HG03045 (cell line): ENCODE data around the gene CHD6.

Source experiments
- ATAC-seq: cut with Tn5 transposase; IDR thresholded peaks from one replicate; pipeline ENCODE4 v1.9.1; 2021; ENCODE audit warnings: mild to moderate bottlenecking, moderate library complexity; ENCODE audit not compliant: unreplicated experiment

Gene CHD6

GRCh38 chr20:41371371-41371770 is 246.8 kb downstream of the CHD6 start:
- no peak for ATAC-seq

DNA sequence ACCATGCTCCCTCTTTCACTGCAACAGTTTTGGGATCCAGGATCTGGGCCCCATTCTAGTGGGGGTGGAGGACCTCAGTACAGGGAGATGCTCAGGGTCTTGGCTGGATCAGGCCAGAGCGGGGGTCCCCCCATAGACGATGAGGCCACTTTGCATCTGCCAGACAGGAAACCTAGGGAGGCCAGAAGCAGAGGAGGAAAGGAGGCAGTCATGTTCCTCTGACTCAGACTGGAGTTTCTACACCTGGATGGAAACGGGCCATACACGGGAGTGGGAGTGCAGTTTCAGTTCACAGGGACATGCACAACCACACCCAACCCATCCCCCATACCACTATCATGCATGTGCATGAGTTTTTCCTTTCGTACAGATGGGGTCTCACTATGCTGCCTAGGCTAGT is 248.0 kb downstream of the CHD6 start:
- no peak for ATAC-seq

DNA sequence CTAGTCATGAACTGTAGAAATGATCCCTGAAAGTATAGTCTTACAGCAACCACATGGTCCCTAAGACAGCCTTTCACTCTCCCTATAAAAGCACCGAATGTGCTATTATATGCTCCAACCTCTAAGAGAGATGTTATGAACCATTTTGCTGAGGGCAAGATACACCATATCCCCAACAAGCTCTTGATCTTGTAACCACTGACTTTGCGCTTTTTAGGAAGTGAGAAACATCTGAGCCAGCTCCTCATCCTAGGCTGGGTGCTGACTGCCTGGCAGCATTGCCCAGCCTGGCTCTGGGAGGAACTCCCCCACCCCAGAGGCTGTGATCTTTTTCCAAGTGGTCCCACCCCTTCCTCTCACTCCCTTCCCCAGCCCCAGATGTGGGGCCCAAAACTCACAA is 248.5 kb downstream of the CHD6 start:
- no peak for ATAC-seq

DNA sequence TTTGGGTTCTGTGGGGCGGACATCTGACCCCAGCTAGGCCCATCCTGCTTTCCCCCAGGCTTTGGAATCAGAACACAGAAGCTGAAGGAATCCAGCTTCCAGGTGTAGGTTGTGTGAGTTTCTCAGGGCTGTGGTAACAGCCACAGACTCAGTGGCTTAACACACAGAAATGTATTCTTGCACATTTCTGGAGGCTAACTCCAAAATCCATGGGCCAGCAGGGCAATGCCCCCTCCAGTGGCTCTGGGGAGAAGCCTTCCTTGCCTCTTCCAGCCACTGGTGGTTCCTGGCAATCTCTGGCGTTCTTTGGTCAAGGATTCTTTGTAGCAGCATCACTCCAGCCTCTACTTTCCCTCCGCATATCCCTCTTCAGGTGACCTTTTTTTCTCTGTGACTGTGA is 250.2 kb downstream of the CHD6 start:
- ATAC-seq: no peak

- no peak for ATAC-seq
Measured at GRCh38 chr20:41367393-41367695, 250.8 kb downstream of the CHD6 start.

DNA sequence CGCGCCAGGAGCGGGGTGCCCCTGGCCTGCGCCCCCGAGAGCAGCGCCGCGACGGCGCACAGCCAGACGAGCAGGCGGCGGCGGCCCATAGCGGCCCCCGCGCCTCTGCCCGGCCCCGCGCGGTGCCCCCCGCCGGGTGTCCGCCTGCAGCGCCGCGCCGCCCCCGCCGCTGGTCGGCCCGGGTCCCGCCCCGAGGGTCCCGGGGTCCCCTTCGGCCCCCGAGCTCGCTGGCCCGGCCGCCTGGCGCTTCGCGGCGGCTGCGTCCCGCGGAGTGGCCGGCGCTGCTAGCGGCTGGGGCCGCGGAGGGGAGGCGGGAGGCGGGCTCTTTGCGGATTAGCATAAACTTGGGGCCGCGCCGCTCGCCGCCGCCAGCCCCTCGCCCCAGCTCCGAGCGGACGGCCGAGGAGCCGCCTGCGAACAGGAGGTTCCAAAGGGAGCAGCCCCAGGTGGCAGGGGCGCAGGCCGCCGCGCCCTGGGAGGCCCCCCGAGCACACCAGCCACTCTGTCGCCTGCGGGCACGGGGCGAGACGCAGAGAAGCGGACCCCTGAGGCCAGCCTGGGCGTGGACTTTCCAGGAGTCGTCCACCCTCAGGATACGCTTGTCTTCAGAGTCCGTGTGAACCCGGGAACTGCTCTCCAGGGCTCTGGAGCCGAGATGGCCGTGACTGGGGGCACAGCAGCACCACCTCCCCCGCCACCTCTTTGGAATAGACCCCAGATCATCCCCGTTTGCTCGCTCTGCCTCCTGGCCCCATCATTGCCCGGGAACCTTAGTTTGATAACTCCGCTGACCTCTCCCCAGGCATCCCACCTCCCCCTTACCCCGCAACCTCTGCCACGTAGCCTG is 251.4 kb downstream of the CHD6 start, which contains the start of gene EMILIN3:
Gene EMILIN3, minus strand, starts transcription at position 273 of the 847 bp plus-strand sequence. Its CDS starts 184 bp downstream, at position 89.
- ATAC-seq: no peak

GRCh38 chr20:41365777-41366545 is 252.2 kb downstream of the CHD6 start:
- ATAC-seq: no peak

DNA sequence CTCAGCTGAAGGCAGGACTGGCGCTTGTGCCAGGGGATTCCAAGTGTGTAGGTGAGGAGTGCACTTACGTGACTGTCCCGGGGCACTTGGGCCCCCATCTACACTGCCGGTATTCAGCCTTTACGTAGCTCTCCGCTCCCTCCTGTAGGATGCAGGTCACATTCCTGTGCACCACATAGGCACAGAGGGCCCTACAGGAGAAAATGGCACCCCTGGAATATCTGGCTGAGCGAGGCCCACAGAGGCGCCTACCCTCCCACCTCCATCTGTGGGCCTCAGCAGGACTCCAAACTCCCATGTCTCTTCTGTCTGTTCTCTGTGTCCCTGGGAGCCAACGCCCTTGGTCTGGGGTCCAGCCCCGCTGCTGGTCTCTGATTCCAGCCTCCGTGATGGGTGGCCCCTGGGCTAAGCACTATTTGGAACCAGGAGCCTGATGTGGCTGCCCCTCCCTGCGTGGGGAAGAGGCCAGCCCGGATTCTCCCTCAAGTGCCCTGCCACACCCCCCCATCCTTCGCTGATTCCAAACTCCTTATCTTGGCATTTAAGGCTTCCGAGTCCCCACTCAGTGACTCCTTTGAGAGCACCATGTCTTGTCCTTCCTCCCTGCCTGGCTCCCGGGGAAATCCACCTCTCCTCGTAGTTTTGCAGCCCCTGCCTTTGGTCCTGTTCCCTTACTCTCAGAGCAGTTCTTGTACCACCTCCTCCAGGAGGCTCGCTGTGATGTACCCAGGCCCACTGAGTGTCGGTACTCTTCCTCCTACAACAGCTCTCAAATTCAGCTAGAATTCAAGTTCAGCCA is 253.0 kb downstream of the CHD6 start:
- no peak for ATAC-seq

DNA sequence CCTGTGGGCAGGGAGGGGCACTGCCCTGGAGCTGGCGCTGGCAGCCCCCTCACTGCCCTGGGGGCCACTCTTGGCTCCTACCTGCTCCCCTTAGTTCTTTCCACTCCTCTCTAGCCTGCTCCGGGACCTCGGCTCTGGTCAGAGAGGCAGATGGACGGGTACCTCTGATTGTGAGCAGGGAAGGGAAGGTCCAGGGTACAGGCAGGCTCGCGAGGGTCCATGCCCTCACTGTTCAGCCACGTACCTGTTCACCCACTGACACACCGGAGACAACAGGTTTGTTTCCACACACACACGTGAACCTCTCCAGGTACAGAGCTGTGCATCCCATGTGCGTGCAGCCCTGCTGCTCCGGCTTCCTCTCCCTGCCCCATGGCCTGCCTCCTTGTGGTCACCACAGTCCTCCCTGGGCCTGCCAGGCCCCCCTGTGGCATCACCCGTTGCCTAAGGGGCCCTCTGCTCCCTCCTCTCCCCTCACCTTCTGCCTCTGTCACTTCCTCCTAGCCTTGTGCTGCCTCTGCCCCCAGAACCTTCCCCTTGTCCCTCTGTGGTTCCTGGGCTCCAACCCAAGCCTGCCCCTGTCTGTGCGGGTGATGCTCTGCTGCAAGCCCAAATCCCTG is 253.8 kb downstream of the CHD6 start:
- no peak for ATAC-seq

DNA sequence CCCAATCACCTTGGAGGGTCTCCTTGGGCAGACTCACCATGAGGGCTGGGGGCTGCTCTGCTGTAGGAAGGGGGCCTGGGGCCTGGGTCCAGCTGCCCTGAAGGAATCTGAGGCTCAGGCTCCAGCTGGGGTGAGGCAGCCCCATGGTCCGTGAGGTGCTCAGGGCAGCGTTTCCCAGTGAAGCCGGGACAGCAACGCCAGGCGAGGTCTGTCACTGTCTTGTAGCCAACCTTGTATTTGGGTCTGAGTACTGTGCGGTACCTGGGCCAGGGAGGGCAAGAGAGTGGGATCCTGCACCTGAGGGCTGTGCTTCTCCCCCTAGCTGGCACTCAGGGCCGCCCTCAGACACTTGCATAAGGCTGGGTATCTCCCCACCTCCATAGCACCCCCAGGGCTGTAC is 254.6 kb downstream of the CHD6 start:
- no peak for ATAC-seq

- ATAC-seq: no peak
Measured at GRCh38 chr20:41362748-41363140, 255.4 kb downstream of the CHD6 start.

- ATAC-seq: no peak
Measured at GRCh38 chr20:41361757-41362747, 256.1 kb downstream of the CHD6 start.

- ATAC-seq: no peak
Measured at GRCh38 chr20:41360831-41361756, 257.1 kb downstream of the CHD6 start.

DNA sequence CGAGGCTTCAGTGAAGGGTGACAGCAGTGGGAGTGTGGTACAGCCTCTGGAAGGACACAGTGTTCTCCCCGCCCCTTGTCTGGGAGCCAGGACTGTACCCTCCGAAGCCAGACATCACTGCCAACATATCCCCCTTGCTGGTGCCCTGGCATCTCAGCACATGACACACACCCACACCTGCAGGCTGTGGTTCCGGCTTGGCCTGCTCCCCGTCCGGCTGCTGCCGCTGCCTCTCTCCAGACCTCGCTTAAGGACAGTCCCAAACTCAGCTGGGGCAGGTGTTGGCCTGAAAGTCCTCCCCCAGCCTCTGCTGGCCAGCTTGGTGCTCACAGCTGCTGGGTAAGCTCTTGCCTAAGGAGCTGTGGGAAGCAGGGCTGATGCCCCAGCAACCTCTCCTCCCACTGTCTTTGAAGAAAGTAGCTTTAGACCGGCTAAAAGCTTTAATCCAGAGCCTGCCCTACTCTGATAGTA is 258.6 kb downstream of the CHD6 start:
- ATAC-seq: no peak

GRCh38 chr20:41358717-41359116 is 259.5 kb downstream of the CHD6 start:
- ATAC-seq: no peak

GRCh38 chr20:41358230-41358629 is 259.9 kb downstream of the CHD6 start:
- no peak for ATAC-seq

DNA sequence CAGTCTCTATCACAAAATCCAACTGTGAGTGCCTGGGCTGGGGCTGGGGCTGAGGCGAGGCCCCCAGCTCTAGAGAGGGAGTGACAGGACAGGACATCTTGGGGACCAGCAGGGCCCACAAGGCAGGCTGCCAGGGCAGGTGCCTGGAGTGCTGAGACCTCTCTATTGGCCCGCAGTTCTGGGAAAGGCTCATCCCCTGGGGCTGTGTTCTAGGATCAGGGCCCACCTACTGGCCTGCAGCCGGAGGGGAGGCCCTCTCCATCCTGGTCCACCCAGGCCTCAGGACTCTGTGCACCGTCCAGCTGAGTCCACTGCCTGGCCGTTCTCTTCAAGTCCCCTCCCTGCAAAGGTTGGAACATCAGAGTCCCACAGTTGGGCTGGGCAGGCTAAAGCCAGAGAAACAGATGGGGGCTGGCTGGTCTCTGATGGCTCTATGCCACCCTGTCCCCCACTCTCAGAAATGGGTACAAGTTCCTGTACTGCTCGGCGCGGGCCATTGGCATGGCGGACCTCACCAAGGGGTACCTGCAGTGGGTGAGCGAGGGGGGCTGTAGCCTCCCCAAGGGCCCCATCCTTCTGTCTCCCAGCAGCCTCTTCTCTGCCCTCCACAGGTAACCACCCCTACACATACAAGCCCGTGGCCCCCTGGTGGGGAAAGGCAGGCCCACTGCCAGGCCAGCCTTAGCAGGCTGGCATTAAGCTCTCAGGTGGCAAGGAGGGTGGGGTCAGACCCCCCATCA is 260.6 kb downstream of the CHD6 start:
- ATAC-seq: no peak

- ATAC-seq: no peak
Measured at GRCh38 chr20:41356951-41357350, 261.2 kb downstream of the CHD6 start.
